ENCODE results near the gene ORC3. TPM values are rescaled to one million over a fixed set of nuclear protein-coding genes. Genes with fewer than 3 reads are reported as not detected.
A peak's percentile ranks its signal among the peaks of the same experiment; 100 is the strongest.
"Not testable (repeated sequence)": the region's sequence is repeated elsewhere in the genome, so short reads cannot be mapped to it uniquely, and the experiment has no call there.

Gene ORC3
- total and polyA plus RNA-seq, 2 donors, result 23.4 to 37.4 TPM

GRCh38 chr6:87671555-87672029, 81.7 kb downstream of the ORC3 start:
- H3K4me1 ChIP-seq (ENCODE audit: control insufficient read depth in 2 of 2, insufficient read depth in 2 of 2, low read length in 2 of 2), result peaks cover 0 to 4% of the 10 kb centered on the region in 2 donors
- no peak for DNase-seq (ENCODE audit: low read depth in 6 of 9, low spot score in 9 of 9)
- H3K27ac ChIP-seq (ENCODE audit: low read depth in 1 of 2, low read length in 1 of 2), result no peak overlapping the region
- WGBS, result 96% methylated on average over 6 of the region's 6 CpGs
- no peaks in the 10 kb centered on the region for H3K27me3 ChIP-seq (ENCODE audit: control insufficient read depth in 2 of 2, insufficient read depth in 1 of 2, low read length in 1 of 2)
- no peak overlapping the region for H3K4me3 ChIP-seq (ENCODE audit: low read length in 2 of 2)
- H3K36me3 ChIP-seq (ENCODE audit: control insufficient read depth in 2 of 2, insufficient read depth in 2 of 2, low read length in 1 of 2), result peaks cover 27 to 47% of the 10 kb centered on the region in 2 donors
- H3K9me3 ChIP-seq (ENCODE audit: control insufficient read depth in 2 of 2, insufficient read depth in 1 of 2, low read length in 1 of 2), result no peaks in the 10 kb centered on the region

DNA sequence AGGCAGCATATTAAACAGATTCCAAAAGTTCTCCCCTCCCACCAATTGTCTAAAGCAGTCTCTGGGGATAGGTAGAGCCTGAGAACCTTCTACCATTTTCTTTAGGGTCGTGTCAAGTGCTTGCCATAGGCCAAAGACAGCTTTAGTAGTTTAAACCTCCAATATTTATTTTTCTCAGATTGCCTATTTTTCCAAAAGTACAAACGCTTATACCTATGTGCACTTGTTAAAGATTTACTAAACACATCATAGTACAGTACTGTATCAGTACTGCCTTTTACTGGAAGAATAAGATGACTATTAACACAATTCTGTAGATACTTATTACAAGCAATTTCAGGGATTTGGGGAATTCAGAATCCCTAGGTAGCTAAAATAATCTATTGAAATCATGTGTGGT, 82.7 kb downstream of the ORC3 start:
- Histone ChIP-seq H3K4me3 (ENCODE audit: low read length in 2 of 2) (no peak overlapping the region), H3K9me3 (ENCODE audit: control insufficient read depth in 2 of 2, insufficient read depth in 1 of 2, low read length in 1 of 2) (no peaks in the 10 kb centered on the region), H3K27me3 (ENCODE audit: control insufficient read depth in 2 of 2, insufficient read depth in 1 of 2, low read length in 1 of 2) (no peaks in the 10 kb centered on the region), H3K4me1 (ENCODE audit: control insufficient read depth in 2 of 2, insufficient read depth in 2 of 2, low read length in 2 of 2) (peaks cover 0 to 4% of the 10 kb centered on the region in 2 donors), H3K36me3 (ENCODE audit: control insufficient read depth in 2 of 2, insufficient read depth in 2 of 2, low read length in 1 of 2) (peaks cover 30 to 51% of the 10 kb centered on the region in 2 donors), H3K27ac (ENCODE audit: low read depth in 1 of 2, low read length in 1 of 2) (peak overlapping the region in 1 of 2 donors; percentile 42)
- no peak for DNase-seq (ENCODE audit: low read depth in 6 of 9, low spot score in 9 of 9)
- 98% methylated on average over 2 of the region's 2 CpGs for WGBS

GRCh38 chr6:87673237-87673636, 83.3 kb downstream of the ORC3 start:
- Histone ChIP-seq H3K27ac (ENCODE audit: low read depth in 1 of 2, low read length in 1 of 2) (no peak overlapping the region), H3K9me3 (ENCODE audit: control insufficient read depth in 2 of 2, insufficient read depth in 1 of 2, low read length in 1 of 2) (no peaks in the 10 kb centered on the region), H3K36me3 (ENCODE audit: control insufficient read depth in 2 of 2, insufficient read depth in 2 of 2, low read length in 1 of 2) (peaks cover 30 to 47% of the 10 kb centered on the region in 2 donors), H3K27me3 (ENCODE audit: control insufficient read depth in 2 of 2, insufficient read depth in 1 of 2, low read length in 1 of 2) (no peaks in the 10 kb centered on the region), H3K4me3 (ENCODE audit: low read length in 2 of 2) (no peak overlapping the region), H3K4me1 (ENCODE audit: control insufficient read depth in 2 of 2, insufficient read depth in 2 of 2, low read length in 2 of 2) (peaks cover 0 to 4% of the 10 kb centered on the region in 2 donors)
- WGBS, result 98% methylated on average over 5 of the region's 5 CpGs
- DNase-seq (ENCODE audit: low read depth in 6 of 9, low spot score in 9 of 9), result no peak

- H3K27me3 ChIP-seq (ENCODE audit: control insufficient read depth in 2 of 2, insufficient read depth in 1 of 2, low read length in 1 of 2), result no peaks in the 10 kb centered on the region
- H3K36me3 ChIP-seq (ENCODE audit: control insufficient read depth in 2 of 2, insufficient read depth in 2 of 2, low read length in 1 of 2), result peaks cover 30 to 49% of the 10 kb centered on the region in 2 donors
- no peaks in the 10 kb centered on the region for H3K9me3 ChIP-seq (ENCODE audit: control insufficient read depth in 2 of 2, insufficient read depth in 1 of 2, low read length in 1 of 2)
- H3K27ac ChIP-seq (ENCODE audit: low read depth in 1 of 2, low read length in 1 of 2), result no peak overlapping the region
- no peak overlapping the region for H3K4me3 ChIP-seq (ENCODE audit: low read length in 2 of 2)
- DNase-seq (ENCODE audit: low read depth in 6 of 9, low spot score in 9 of 9), result no peak
- H3K4me1 ChIP-seq (ENCODE audit: control insufficient read depth in 2 of 2, insufficient read depth in 2 of 2, low read length in 2 of 2), result peaks cover 0 to 4% of the 10 kb centered on the region in 2 donors
Observed at GRCh38 chr6:87674290-87674689, 84.4 kb downstream of the ORC3 start.

DNA sequence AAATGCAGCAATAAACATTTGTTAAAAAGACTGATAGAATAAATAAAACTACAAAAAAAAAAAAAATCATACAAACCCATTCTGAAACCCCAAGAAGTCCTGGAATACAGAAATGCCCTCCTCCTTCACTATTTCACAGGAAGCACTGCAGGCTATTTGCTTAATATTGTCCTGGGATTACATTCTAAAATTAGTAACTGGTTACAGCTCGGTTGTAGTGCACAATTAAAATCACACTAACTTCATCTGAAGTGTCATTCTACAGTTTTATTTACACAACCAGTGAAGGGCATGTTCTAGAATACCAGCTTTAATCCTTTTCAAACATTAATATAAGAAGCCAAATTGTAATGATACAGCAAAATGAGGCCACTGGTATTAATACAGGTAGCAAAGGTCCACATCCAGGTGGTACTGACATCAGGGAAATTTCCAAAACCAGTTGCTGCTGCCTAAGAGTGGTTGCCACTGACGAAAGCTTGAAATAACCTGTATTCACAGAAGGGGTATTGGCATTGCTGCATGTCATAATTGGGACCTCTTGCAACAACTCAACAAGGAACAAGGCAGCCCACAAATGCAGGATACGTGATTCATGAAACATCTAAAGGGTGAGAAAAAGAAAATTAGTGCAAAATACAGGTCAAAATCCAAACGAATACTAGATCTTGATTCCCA, 85.2 kb downstream of the ORC3 start:
- no peaks in the 10 kb centered on the region for H3K27me3 ChIP-seq (ENCODE audit: control insufficient read depth in 2 of 2, insufficient read depth in 1 of 2, low read length in 1 of 2)
- H3K9me3 ChIP-seq (ENCODE audit: control insufficient read depth in 2 of 2, insufficient read depth in 1 of 2, low read length in 1 of 2), result no peaks in the 10 kb centered on the region
- H3K4me3 ChIP-seq (ENCODE audit: low read length in 2 of 2), result no peak overlapping the region
- 93% methylated on average over 4 of the region's 4 CpGs for WGBS
- peaks cover 30 to 50% of the 10 kb centered on the region in 2 donors for H3K36me3 ChIP-seq (ENCODE audit: control insufficient read depth in 2 of 2, insufficient read depth in 2 of 2, low read length in 1 of 2)
- peaks cover 0 to 4% of the 10 kb centered on the region in 2 donors for H3K4me1 ChIP-seq (ENCODE audit: control insufficient read depth in 2 of 2, insufficient read depth in 2 of 2, low read length in 2 of 2)
- no peak for DNase-seq (ENCODE audit: low read depth in 6 of 9, low spot score in 9 of 9)
- no peak overlapping the region for H3K27ac ChIP-seq (ENCODE audit: low read depth in 1 of 2, low read length in 1 of 2)

DNA sequence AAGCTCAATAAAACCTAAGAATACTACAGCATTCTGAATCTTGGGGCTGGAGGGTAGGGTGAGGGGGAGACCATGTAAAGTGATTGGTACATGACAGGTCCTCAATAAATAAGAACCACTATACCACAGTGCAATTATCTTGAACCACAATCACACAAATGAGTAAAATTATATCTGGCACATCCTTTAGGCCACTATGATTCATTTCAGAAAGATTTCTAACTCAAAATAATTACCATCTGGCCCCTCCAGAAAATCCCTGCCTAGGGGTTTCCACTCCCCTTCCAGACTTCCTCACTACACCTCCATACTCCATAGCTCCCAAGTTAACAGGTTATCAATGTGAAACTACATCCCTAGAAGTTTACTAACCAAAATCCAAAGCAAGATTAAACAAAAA, 92.4 kb downstream of the ORC3 start:
- Histone ChIP-seq H3K27ac (ENCODE audit: low read depth in 1 of 2, low read length in 1 of 2) (no peak overlapping the region), H3K4me3 (ENCODE audit: low read length in 2 of 2) (no peak overlapping the region), H3K27me3 (ENCODE audit: control insufficient read depth in 2 of 2, insufficient read depth in 1 of 2, low read length in 1 of 2) (no peaks in the 10 kb centered on the region), H3K36me3 (ENCODE audit: control insufficient read depth in 2 of 2, insufficient read depth in 2 of 2, low read length in 1 of 2) (peaks cover 0 to 36% of the 10 kb centered on the region in 2 donors), H3K4me1 (ENCODE audit: control insufficient read depth in 2 of 2, insufficient read depth in 2 of 2, low read length in 2 of 2) (no peaks in the 10 kb centered on the region), H3K9me3 (ENCODE audit: control insufficient read depth in 2 of 2, insufficient read depth in 1 of 2, low read length in 1 of 2) (no peaks in the 10 kb centered on the region)
- no peak for DNase-seq (ENCODE audit: low read depth in 6 of 9, low spot score in 9 of 9)

- Histone ChIP-seq H3K36me3 (ENCODE audit: control insufficient read depth in 2 of 2, insufficient read depth in 2 of 2, low read length in 1 of 2) (peaks cover 4 to 31% of the 10 kb centered on the region in 2 donors), H3K27ac (ENCODE audit: low read depth in 1 of 2, low read length in 1 of 2) (no peak overlapping the region), H3K9me3 (ENCODE audit: control insufficient read depth in 2 of 2, insufficient read depth in 1 of 2, low read length in 1 of 2) (no peaks in the 10 kb centered on the region), H3K4me1 (ENCODE audit: control insufficient read depth in 2 of 2, insufficient read depth in 2 of 2, low read length in 2 of 2) (peaks cover 0 to 2% of the 10 kb centered on the region in 2 donors), H3K4me3 (ENCODE audit: low read length in 2 of 2) (no peak overlapping the region), H3K27me3 (ENCODE audit: control insufficient read depth in 2 of 2, insufficient read depth in 1 of 2, low read length in 1 of 2) (no peaks in the 10 kb centered on the region)
- DNase-seq (ENCODE audit: low read depth in 6 of 9, low spot score in 9 of 9), result no peak
- 97% methylated on average over 3 of the region's 3 CpGs for WGBS
Observed at GRCh38 chr6:87683890-87684289, 94.0 kb downstream of the ORC3 start.

GRCh38 chr6:87684895-87685654, 95.1 kb downstream of the ORC3 start:
- no peaks in the 10 kb centered on the region for H3K27me3 ChIP-seq (ENCODE audit: control insufficient read depth in 2 of 2, insufficient read depth in 1 of 2, low read length in 1 of 2)
- H3K27ac ChIP-seq (ENCODE audit: low read depth in 1 of 2, low read length in 1 of 2), result no peak overlapping the region
- no peak for DNase-seq (ENCODE audit: low read depth in 6 of 9, low spot score in 9 of 9)
- 96% methylated on average over 1 of the region's 1 CpG for WGBS
- H3K4me3 ChIP-seq (ENCODE audit: low read length in 2 of 2), result no peak overlapping the region
- peaks cover 8 to 27% of the 10 kb centered on the region in 2 donors for H3K36me3 ChIP-seq (ENCODE audit: control insufficient read depth in 2 of 2, insufficient read depth in 2 of 2, low read length in 1 of 2)
- peaks cover 2% of the 10 kb centered on the region in 2 donors for H3K4me1 ChIP-seq (ENCODE audit: control insufficient read depth in 2 of 2, insufficient read depth in 2 of 2, low read length in 2 of 2)
- H3K9me3 ChIP-seq (ENCODE audit: control insufficient read depth in 2 of 2, insufficient read depth in 1 of 2, low read length in 1 of 2), result no peaks in the 10 kb centered on the region

- H3K27ac ChIP-seq (ENCODE audit: low read depth in 1 of 2, low read length in 1 of 2); H3K27me3 ChIP-seq (ENCODE audit: control insufficient read depth in 2 of 2, insufficient read depth in 1 of 2, low read length in 1 of 2); H3K4me1 ChIP-seq (ENCODE audit: control insufficient read depth in 2 of 2, insufficient read depth in 2 of 2, low read length in 2 of 2); DNase-seq (ENCODE audit: low read depth in 6 of 9, low spot score in 9 of 9); H3K4me3 ChIP-seq (ENCODE audit: low read length in 2 of 2); H3K9me3 ChIP-seq (ENCODE audit: control insufficient read depth in 2 of 2, insufficient read depth in 1 of 2, low read length in 1 of 2): not testable (repeated sequence)
- WGBS, result 96% methylated on average over 11 of the region's 11 CpGs
- peaks cover 8 to 19% of the 10 kb centered on the region in 2 donors for H3K36me3 ChIP-seq (ENCODE audit: control insufficient read depth in 2 of 2, insufficient read depth in 2 of 2, low read length in 1 of 2)
Observed at GRCh38 chr6:87686636-87687205, 96.8 kb downstream of the ORC3 start.

All from thymus (tissue), 11 donors.